HL-60 (cell line): ENCODE data around the gene NUDT14.

Experiments used
- DNase-seq, 2 experiments: peaks; one replicate each; pipeline ENCODE4 v3.0.0-alpha.2; 2010 to 2020; ENCODE audit warnings: low read depth in 1 of 2, low spot score in 1 of 2
- H3K27ac ChIP-seq: fragments of 250-450 bp; sonication (Bioruptor Pico); replicated peaks from 2 replicates; pipeline ENCODE4 v1.5.1; 2020; ENCODE audit warnings: mild to moderate bottlenecking, moderate library complexity
- H3K27me3 ChIP-seq: fragments of 250-450 bp; sonication (Bioruptor Pico); 2 replicates; pipeline ENCODE4 v1.5.1; 2021; ENCODE audit warnings: mild to moderate bottlenecking, moderate library complexity; ENCODE audit not compliant: insufficient read depth, poor library complexity, severe bottlenecking
- H3K4me3 ChIP-seq: replicated peaks from 2 replicates; pipeline ENCODE4 v1.5.1; 2011; ENCODE audit warnings: mild to moderate bottlenecking, control low read depth, low read length; ENCODE audit not compliant: insufficient read depth
- GABPA ChIP-seq: IDR thresholded peaks from 2 replicates; pipeline ENCODE4 v1.6.1; 2012; ENCODE audit warnings: low read depth
- POLR2AphosphoS5 ChIP-seq: IDR thresholded peaks from 2 replicates; pipeline ENCODE4 v1.6.1; 2012; ENCODE audit warnings: low read depth
- SPI1 ChIP-seq: IDR thresholded peaks from 2 replicates; pipeline ENCODE4 v1.6.1; 2012; ENCODE audit warnings: low read depth, mild to moderate bottlenecking, borderline replicate concordance
- TF ChIP-seq, protein P1 (sequence below): IDR thresholded peaks from 2 replicates; pipeline ENCODE4 v1.6.1; 2012; ENCODE audit warnings: low read depth; ENCODE audit not compliant: insufficient replicate concordance
- TF ChIP-seq, protein P2 (sequence below): IDR thresholded peaks from one replicate; pipeline ENCODE4 v1.5.1; 2011; ENCODE audit warnings: low read length, control low read depth, inconsistent platforms; ENCODE audit not compliant: insufficient read depth

NUDT14 gene

DNA sequence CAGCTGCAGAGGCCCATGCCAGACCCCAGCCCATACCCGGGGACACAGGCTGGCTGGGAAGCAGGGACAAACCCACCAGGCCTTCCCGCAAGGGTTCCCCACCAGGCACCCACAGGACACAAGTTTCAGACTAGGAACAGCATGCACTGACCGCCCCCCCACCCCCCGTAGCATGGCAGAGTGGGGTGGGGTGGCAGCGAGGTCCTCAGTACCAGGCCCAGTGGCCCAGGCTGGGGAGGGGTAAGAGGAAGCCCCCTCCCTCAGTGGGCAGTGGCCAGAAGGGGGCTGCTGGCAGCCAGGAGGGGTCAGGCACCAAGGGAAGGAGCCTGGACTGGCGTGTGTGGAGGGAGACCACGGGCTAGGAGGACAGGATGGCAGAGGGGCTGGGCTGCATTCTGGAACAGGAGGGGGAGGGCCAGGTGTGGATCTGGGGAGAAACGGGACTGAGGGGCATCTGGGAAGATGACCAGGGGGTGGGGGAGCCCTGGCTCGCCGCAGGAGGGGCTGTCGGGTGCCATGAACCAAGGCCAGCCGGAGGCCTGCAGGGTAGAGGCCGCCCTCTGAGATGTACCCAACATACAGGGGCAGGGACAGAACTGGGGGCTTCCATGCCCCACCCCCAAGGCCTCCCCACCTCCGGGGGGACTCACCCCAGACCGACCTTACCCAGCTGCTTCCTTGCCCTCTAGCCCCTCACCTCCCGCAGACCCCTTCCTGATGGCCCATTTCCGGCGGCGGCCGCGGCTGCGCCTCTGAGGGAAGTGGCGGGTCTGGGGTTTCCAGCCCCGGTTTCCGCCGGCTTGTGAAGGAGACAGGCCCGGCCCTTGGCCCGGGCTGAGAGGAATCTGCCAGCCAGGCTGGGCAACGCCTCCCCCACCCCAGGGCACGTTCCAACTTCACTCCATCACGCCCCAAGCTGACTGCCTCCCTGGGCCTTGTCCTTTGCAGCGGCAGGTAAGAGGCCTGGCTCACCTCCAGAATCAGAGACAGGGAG is 6.9 kb downstream of the NUDT14 start:
- H3K4me3 ChIP-seq: no peak overlapping the region
- TF ChIP-seq POLR2AphosphoS5 (no peak), SPI1 (peak; percentile 25; the same call in 1 of the 2 replicates), GABPA (peak; percentile 37; the same call in 1 of the 2 replicates)
- TF ChIP-seq, protein P1, sequence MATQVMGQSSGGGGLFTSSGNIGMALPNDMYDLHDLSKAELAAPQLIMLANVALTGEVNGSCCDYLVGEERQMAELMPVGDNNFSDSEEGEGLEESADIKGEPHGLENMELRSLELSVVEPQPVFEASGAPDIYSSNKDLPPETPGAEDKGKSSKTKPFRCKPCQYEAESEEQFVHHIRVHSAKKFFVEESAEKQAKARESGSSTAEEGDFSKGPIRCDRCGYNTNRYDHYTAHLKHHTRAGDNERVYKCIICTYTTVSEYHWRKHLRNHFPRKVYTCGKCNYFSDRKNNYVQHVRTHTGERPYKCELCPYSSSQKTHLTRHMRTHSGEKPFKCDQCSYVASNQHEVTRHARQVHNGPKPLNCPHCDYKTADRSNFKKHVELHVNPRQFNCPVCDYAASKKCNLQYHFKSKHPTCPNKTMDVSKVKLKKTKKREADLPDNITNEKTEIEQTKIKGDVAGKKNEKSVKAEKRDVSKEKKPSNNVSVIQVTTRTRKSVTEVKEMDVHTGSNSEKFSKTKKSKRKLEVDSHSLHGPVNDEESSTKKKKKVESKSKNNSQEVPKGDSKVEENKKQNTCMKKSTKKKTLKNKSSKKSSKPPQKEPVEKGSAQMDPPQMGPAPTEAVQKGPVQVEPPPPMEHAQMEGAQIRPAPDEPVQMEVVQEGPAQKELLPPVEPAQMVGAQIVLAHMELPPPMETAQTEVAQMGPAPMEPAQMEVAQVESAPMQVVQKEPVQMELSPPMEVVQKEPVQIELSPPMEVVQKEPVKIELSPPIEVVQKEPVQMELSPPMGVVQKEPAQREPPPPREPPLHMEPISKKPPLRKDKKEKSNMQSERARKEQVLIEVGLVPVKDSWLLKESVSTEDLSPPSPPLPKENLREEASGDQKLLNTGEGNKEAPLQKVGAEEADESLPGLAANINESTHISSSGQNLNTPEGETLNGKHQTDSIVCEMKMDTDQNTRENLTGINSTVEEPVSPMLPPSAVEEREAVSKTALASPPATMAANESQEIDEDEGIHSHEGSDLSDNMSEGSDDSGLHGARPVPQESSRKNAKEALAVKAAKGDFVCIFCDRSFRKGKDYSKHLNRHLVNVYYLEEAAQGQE: no peak
- TF ChIP-seq, protein P2, sequence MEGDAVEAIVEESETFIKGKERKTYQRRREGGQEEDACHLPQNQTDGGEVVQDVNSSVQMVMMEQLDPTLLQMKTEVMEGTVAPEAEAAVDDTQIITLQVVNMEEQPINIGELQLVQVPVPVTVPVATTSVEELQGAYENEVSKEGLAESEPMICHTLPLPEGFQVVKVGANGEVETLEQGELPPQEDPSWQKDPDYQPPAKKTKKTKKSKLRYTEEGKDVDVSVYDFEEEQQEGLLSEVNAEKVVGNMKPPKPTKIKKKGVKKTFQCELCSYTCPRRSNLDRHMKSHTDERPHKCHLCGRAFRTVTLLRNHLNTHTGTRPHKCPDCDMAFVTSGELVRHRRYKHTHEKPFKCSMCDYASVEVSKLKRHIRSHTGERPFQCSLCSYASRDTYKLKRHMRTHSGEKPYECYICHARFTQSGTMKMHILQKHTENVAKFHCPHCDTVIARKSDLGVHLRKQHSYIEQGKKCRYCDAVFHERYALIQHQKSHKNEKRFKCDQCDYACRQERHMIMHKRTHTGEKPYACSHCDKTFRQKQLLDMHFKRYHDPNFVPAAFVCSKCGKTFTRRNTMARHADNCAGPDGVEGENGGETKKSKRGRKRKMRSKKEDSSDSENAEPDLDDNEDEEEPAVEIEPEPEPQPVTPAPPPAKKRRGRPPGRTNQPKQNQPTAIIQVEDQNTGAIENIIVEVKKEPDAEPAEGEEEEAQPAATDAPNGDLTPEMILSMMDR: no peak
- peaks cover 19% of the 10 kb centered on the region for H3K27me3 ChIP-seq
- H3K27ac ChIP-seq: no peak overlapping the region
- DNase-seq: peak in 1 of 2 experiments; percentile 59

DNA sequence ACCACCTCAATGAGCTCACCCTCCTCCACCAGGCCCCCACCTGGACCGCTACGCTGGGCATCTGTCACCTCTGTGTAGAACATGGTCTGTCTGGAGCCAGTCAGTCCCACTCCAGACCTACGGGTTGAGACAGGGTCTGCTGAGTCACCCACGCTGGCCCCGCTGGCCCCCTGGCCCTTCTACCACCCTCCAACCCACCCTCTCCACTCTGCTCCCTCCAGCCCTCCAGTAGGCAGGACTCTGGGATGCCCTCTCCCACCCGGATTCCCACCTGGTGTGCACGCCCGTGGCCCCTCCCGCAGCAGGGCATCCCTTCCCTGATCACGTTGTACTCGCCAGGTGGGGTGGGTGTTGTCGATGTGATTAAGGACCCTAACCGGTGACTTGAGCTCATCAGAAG is 8.0 kb downstream of the NUDT14 start:
- H3K27me3 ChIP-seq: peaks cover 22% of the 10 kb centered on the region
- no peak overlapping the region for H3K4me3 ChIP-seq
- DNase-seq: no peak
- H3K27ac ChIP-seq: no peak overlapping the region
- TF ChIP-seq SPI1 (no peak), GABPA (no peak), POLR2AphosphoS5 (no peak)
- TF ChIP-seq, protein P1: no peak
- TF ChIP-seq, protein P2: no peak

DNA sequence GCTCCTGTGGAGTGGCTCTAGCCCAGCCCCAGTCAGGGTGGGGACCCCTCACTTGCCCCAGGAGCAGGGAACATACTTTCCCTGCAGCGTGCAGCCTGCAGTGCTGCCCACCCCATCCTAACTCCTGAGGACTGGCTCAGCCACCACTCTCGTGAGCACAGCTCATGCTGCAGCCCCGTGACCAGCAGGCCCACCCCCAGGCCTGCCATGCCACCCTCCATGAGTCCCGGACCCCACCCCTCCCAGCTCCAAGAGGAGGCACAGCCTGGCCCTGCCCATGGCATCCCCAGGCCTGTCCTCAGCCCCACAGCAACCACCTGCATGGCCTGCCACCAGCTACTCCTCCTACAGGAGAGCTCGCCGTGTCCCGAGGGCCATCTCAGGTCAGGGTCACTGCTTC is 8.6 kb downstream of the NUDT14 start:
- no peak overlapping the region for H3K27ac ChIP-seq
- H3K4me3 ChIP-seq: no peak overlapping the region
- DNase-seq: no peak
- TF ChIP-seq, protein P2: no peak
- TF ChIP-seq, protein P1: no peak
- TF ChIP-seq SPI1 (no peak), GABPA (no peak), POLR2AphosphoS5 (no peak)
- H3K27me3 ChIP-seq: peaks cover 22% of the 10 kb centered on the region
